Measurements from ENCODE around the gene TRIM27.

TRIM27 gene

GRCh38 chr6:28903686-28904085 lies 20.1 kb downstream of the TRIM27 start:
- TF ChIP-seq CTCF (IDR thresholded peaks at IDR 0.05; ENCODE audit: insufficient read depth, low read length, poor library complexity, severe bottlenecking), result no peak
- no peak overlapping the region for H3K4me3 ChIP-seq (replicated peaks; ENCODE audit: low read depth, low read length)
- H3K36me3 ChIP-seq (ENCODE audit: control insufficient read depth, insufficient read depth, low read length), result peaks cover 25% of the 10 kb centered on the region
- no peak for DNase-seq (ENCODE audit: extremely low read depth, insufficient read length)
- no peaks in the 10 kb centered on the region for H3K27me3 ChIP-seq (replicated peaks; ENCODE audit: control insufficient read depth, insufficient read depth, low read length)

- Histone ChIP-seq H3K4me3 (replicated peaks; ENCODE audit: low read depth, low read length) (no peak overlapping the region), H3K27me3 (replicated peaks; ENCODE audit: control insufficient read depth, insufficient read depth, low read length) (no peaks in the 10 kb centered on the region), H3K36me3 (ENCODE audit: control insufficient read depth, insufficient read depth, low read length) (peaks cover 21% of the 10 kb centered on the region)
- DNase-seq (ENCODE audit: extremely low read depth, insufficient read length), result no peak
- TF ChIP-seq CTCF (IDR thresholded peaks at IDR 0.05; ENCODE audit: insufficient read depth, low read length, poor library complexity, severe bottlenecking), result no peak
Observed at GRCh38 chr6:28901831-28902230, 22.0 kb downstream of the TRIM27 start.

- Histone ChIP-seq H3K4me3 (replicated peaks; ENCODE audit: low read depth, low read length) (no peak overlapping the region), H3K36me3 (ENCODE audit: control insufficient read depth, insufficient read depth, low read length) (peaks cover 16% of the 10 kb centered on the region), H3K27me3 (replicated peaks; ENCODE audit: control insufficient read depth, insufficient read depth, low read length) (no peaks in the 10 kb centered on the region)
- DNase-seq (ENCODE audit: extremely low read depth, insufficient read length), result no peak
- TF ChIP-seq CTCF (IDR thresholded peaks at IDR 0.05; ENCODE audit: insufficient read depth, low read length, poor library complexity, severe bottlenecking), result no peak
Observed at GRCh38 chr6:28900577-28901256, 23.1 kb downstream of the TRIM27 start.

- Histone ChIP-seq H3K4me3 (replicated peaks; ENCODE audit: low read depth, low read length) (no peak overlapping the region), H3K27me3 (replicated peaks; ENCODE audit: control insufficient read depth, insufficient read depth, low read length) (no peaks in the 10 kb centered on the region), H3K36me3 (ENCODE audit: control insufficient read depth, insufficient read depth, low read length) (peaks cover 6% of the 10 kb centered on the region)
- no peak for TF ChIP-seq CTCF (IDR thresholded peaks at IDR 0.05; ENCODE audit: insufficient read depth, low read length, poor library complexity, severe bottlenecking)
- no peak for DNase-seq (ENCODE audit: extremely low read depth, insufficient read length)
Observed at GRCh38 chr6:28898710-28898965, 25.1 kb downstream of the TRIM27 start.

GRCh38 chr6:28897369-28897745 lies 26.4 kb downstream of the TRIM27 start:
- Histone ChIP-seq H3K4me3 (replicated peaks; ENCODE audit: low read depth, low read length) (peak overlapping the region; percentile 77), H3K27me3 (replicated peaks; ENCODE audit: control insufficient read depth, insufficient read depth, low read length) (no peaks in the 10 kb centered on the region), H3K36me3 (ENCODE audit: control insufficient read depth, insufficient read depth, low read length) (no peaks in the 10 kb centered on the region)
- no peak for TF ChIP-seq CTCF (IDR thresholded peaks at IDR 0.05; ENCODE audit: insufficient read depth, low read length, poor library complexity, severe bottlenecking)
- no peak for DNase-seq (ENCODE audit: extremely low read depth, insufficient read length)

All from GM06990 (cell line).